H1 (cell line): Measurements from ENCODE around the gene PRKAG1. TPM values are rescaled to one million over a fixed set of nuclear protein-coding genes. Genes with fewer than 3 reads are reported as not detected.

Experiments
- CEBPB ChIP-seq: IDR thresholded peaks from 2 replicates; pipeline ENCODE4 v1.6.1; 2012; ENCODE audit warnings: low read depth, low read length
- CREB1 ChIP-seq: IDR thresholded peaks from 2 replicates; pipeline ENCODE4 v1.6.1; 2012; ENCODE audit warnings: inconsistent platforms
- E2F6 ChIP-seq: IDR thresholded peaks from 2 replicates; pipeline ENCODE4 v1.6.1; 2012; ENCODE audit warnings: inconsistent platforms
- EZH2 ChIP-seq: fragments of 200-600 bp; sonication (generic); IDR thresholded peaks from 2 replicates; pipeline ENCODE4 v1.7.1; 2012; ENCODE audit warnings: low read depth, mild to moderate bottlenecking, moderate library complexity, low read length, inconsistent platforms; ENCODE audit not compliant: severe bottlenecking
- MAX ChIP-seq: IDR thresholded peaks from 2 replicates; pipeline ENCODE4 v1.6.1; 2012; ENCODE audit warnings: inconsistent platforms
- SP2 ChIP-seq: IDR thresholded peaks from 2 replicates; pipeline ENCODE4 v1.6.1; 2012; ENCODE audit warnings: mild to moderate bottlenecking, low read length, inconsistent platforms
- SP4 ChIP-seq: IDR thresholded peaks from 2 replicates; pipeline ENCODE4 v1.6.1; 2012; ENCODE audit warnings: low read length, inconsistent platforms
- SUZ12 ChIP-seq: fragments of 200-600 bp; sonication (generic); IDR thresholded peaks from 2 replicates; pipeline ENCODE4 v1.6.1; 2012; ENCODE audit warnings: mild to moderate bottlenecking, inconsistent platforms, low read length, moderate library complexity, mixed read lengths
- polyA plus RNA-seq, 7 experiments: library from polyadenylated mRNA; depleted of rRNA in 3 of 7; stranded (reverse) in 5 of 7; unstranded in 2 of 7; fragments of >200 nt in 5 of 7; fragments of 200-250 nt in 2 of 7; gene quantifications; 1 replicate in 5 of 7; 2 replicates in 1 of 7; 4 replicates in 1 of 7; pipeline versions ENCODE4 v1.2.1 to v1.2.3, GENCODE V29; 2011 to 2013; ENCODE audit warnings: missing spikeins in 2 of 7, mixed read lengths in 2 of 7
- total RNA-seq: library from RNA; stranded (reverse); fragmentation: NEBNext Ultra II Directional; extraction: Animal tissue kit (Norgen Biotek cat#: 25700); gene quantifications from 2 replicates; pipeline ENCODE4 v1.2.1, GENCODE V29; 2021
- TF ChIP-seq, protein P1 (sequence below): fragments of 300-600 bp; sonication (generic); IDR thresholded peaks from 2 replicates; pipeline ENCODE4 v1.7.1; 2012; ENCODE audit warnings: low read length, moderate library complexity, mild to moderate bottlenecking, inconsistent platforms; ENCODE audit not compliant: insufficient replicate concordance

Gene PRKAG1
- total and polyA plus RNA-seq, 2 of the 8 experiments (the other 6 are each of a cell fraction or from before 2014, with no cell fraction given), result 38.6 to 57.5 TPM

GRCh38 chr12:48981757-48982157 is 36.8 kb downstream of the PRKAG1 start (continued):
- TF ChIP-seq, protein P1, sequence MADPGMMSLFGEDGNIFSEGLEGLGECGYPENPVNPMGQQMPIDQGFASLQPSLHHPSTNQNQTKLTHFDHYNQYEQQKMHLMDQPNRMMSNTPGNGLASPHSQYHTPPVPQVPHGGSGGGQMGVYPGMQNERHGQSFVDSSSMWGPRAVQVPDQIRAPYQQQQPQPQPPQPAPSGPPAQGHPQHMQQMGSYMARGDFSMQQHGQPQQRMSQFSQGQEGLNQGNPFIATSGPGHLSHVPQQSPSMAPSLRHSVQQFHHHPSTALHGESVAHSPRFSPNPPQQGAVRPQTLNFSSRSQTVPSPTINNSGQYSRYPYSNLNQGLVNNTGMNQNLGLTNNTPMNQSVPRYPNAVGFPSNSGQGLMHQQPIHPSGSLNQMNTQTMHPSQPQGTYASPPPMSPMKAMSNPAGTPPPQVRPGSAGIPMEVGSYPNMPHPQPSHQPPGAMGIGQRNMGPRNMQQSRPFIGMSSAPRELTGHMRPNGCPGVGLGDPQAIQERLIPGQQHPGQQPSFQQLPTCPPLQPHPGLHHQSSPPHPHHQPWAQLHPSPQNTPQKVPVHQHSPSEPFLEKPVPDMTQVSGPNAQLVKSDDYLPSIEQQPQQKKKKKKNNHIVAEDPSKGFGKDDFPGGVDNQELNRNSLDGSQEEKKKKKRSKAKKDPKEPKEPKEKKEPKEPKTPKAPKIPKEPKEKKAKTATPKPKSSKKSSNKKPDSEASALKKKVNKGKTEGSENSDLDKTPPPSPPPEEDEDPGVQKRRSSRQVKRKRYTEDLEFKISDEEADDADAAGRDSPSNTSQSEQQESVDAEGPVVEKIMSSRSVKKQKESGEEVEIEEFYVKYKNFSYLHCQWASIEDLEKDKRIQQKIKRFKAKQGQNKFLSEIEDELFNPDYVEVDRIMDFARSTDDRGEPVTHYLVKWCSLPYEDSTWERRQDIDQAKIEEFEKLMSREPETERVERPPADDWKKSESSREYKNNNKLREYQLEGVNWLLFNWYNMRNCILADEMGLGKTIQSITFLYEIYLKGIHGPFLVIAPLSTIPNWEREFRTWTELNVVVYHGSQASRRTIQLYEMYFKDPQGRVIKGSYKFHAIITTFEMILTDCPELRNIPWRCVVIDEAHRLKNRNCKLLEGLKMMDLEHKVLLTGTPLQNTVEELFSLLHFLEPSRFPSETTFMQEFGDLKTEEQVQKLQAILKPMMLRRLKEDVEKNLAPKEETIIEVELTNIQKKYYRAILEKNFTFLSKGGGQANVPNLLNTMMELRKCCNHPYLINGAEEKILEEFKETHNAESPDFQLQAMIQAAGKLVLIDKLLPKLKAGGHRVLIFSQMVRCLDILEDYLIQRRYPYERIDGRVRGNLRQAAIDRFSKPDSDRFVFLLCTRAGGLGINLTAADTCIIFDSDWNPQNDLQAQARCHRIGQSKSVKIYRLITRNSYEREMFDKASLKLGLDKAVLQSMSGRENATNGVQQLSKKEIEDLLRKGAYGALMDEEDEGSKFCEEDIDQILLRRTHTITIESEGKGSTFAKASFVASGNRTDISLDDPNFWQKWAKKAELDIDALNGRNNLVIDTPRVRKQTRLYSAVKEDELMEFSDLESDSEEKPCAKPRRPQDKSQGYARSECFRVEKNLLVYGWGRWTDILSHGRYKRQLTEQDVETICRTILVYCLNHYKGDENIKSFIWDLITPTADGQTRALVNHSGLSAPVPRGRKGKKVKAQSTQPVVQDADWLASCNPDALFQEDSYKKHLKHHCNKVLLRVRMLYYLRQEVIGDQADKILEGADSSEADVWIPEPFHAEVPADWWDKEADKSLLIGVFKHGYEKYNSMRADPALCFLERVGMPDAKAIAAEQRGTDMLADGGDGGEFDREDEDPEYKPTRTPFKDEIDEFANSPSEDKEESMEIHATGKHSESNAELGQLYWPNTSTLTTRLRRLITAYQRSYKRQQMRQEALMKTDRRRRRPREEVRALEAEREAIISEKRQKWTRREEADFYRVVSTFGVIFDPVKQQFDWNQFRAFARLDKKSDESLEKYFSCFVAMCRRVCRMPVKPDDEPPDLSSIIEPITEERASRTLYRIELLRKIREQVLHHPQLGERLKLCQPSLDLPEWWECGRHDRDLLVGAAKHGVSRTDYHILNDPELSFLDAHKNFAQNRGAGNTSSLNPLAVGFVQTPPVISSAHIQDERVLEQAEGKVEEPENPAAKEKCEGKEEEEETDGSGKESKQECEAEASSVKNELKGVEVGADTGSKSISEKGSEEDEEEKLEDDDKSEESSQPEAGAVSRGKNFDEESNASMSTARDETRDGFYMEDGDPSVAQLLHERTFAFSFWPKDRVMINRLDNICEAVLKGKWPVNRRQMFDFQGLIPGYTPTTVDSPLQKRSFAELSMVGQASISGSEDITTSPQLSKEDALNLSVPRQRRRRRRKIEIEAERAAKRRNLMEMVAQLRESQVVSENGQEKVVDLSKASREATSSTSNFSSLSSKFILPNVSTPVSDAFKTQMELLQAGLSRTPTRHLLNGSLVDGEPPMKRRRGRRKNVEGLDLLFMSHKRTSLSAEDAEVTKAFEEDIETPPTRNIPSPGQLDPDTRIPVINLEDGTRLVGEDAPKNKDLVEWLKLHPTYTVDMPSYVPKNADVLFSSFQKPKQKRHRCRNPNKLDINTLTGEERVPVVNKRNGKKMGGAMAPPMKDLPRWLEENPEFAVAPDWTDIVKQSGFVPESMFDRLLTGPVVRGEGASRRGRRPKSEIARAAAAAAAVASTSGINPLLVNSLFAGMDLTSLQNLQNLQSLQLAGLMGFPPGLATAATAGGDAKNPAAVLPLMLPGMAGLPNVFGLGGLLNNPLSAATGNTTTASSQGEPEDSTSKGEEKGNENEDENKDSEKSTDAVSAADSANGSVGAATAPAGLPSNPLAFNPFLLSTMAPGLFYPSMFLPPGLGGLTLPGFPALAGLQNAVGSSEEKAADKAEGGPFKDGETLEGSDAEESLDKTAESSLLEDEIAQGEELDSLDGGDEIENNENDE, result no peak
- TF ChIP-seq SP2 (no peak), CREB1 (no peak), CEBPB (no peak), E2F6 (no peak), MAX (no peak), SUZ12 (peak; percentile 93), SP4 (no peak), EZH2 (peak; percentile 84)
- TF ChIP-seq, all 59 proteins: peak for 3
